ENCODE measurements around the gene PASD1. TPM values are rescaled to one million over a fixed set of nuclear protein-coding genes. Genes with fewer than 3 reads are reported as not detected.
A peak's percentile ranks its signal among the peaks of the same experiment; 100 is the strongest.

PASD1 gene
- total RNA-seq, 1 donor from 2014 or later, result not detected

DNA sequence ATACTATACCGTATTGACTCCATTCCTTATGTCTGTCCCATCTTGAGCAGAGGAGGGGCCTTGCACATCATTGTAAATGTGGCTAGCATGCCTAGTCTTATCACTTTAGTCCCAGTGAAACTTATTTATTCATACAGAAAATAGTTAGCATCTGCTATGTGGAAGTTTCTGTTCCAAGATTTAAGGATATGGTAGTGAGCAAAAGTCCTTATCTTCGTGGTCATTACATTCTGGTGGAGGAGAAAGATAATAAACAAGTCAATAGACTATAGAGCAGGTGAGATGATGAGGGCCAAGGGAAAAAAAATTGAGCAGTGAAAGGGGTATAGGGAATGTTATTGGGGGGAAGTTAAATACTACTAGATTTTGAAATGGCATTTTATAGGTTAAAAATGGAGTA lies 68.3 kb downstream of the PASD1 start:
- no peaks in the 10 kb centered on the region for H3K27me3 Mint-ChIP-seq (ENCODE audit: unreplicated experiment)
- H3K4me1 Mint-ChIP-seq (ENCODE audit: low read depth, unreplicated experiment), result peaks cover 9% of the 10 kb centered on the region
- no peak overlapping the region for H3K27ac Mint-ChIP-seq (ENCODE audit: unreplicated experiment)
- no peaks in the 10 kb centered on the region for H3K36me3 Mint-ChIP-seq (ENCODE audit: unreplicated experiment)
- TF ChIP-seq, protein P1, sequence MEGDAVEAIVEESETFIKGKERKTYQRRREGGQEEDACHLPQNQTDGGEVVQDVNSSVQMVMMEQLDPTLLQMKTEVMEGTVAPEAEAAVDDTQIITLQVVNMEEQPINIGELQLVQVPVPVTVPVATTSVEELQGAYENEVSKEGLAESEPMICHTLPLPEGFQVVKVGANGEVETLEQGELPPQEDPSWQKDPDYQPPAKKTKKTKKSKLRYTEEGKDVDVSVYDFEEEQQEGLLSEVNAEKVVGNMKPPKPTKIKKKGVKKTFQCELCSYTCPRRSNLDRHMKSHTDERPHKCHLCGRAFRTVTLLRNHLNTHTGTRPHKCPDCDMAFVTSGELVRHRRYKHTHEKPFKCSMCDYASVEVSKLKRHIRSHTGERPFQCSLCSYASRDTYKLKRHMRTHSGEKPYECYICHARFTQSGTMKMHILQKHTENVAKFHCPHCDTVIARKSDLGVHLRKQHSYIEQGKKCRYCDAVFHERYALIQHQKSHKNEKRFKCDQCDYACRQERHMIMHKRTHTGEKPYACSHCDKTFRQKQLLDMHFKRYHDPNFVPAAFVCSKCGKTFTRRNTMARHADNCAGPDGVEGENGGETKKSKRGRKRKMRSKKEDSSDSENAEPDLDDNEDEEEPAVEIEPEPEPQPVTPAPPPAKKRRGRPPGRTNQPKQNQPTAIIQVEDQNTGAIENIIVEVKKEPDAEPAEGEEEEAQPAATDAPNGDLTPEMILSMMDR (IDR thresholded peaks at IDR 0.05; ENCODE audit: partially characterized antibody, unreplicated experiment), result no peak
- no peak for DNase-seq
- H3K9me3 Mint-ChIP-seq (ENCODE audit: unreplicated experiment), result no peaks in the 10 kb centered on the region
- H3K4me3 Mint-ChIP-seq (ENCODE audit: unreplicated experiment), result no peak overlapping the region

DNA sequence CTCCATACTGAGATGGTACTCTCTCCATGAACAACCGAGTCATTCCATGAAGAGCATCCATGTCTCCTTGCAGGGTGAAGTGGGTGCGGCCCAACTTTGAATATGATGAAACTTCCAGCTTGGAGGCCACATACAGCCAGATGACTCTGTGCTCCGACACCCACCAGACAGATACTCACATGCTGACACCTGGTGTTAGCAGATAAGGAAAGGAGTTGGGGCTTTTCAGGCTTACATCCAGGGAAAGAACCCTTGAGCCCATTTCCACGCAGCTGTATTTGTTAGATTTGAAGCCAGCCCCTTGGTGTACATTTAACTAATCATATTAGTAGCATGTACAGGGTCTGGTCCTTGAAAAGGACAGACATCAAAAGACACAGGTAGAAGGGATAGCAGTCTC lies 69.7 kb downstream of the PASD1 start:
- H3K9me3 Mint-ChIP-seq (ENCODE audit: unreplicated experiment), result no peaks in the 10 kb centered on the region
- no peak overlapping the region for H3K27ac Mint-ChIP-seq (ENCODE audit: unreplicated experiment)
- no peak for DNase-seq
- H3K36me3 Mint-ChIP-seq (ENCODE audit: unreplicated experiment), result no peaks in the 10 kb centered on the region
- H3K4me3 Mint-ChIP-seq (ENCODE audit: unreplicated experiment), result no peak overlapping the region
- H3K4me1 Mint-ChIP-seq (ENCODE audit: low read depth, unreplicated experiment), result peaks cover 9% of the 10 kb centered on the region
- H3K27me3 Mint-ChIP-seq (ENCODE audit: unreplicated experiment), result no peaks in the 10 kb centered on the region
- TF ChIP-seq, protein P1 (IDR thresholded peaks at IDR 0.05; ENCODE audit: partially characterized antibody, unreplicated experiment), result no peak

DNA sequence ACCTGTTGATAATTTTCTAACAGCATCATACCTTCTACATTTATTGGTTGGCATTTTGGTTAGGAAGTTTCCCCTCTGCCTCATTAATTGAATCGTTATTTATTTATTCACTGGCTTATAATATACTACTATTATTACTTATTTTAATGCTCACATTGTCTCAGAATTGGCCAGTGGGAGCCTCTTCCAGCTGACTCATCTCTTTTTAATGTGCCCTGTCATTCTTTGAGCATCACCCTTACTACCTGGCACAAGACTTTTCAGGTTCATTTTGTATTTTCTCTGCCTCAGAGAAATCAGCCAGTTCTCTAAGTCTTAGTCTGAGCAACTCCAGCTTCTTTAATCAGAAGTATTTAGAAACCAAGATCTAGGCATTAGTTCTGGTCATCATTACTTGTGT lies 71.5 kb downstream of the PASD1 start:
- Mint-ChIP-seq H3K4me1 (ENCODE audit: low read depth, unreplicated experiment) (peaks cover 9% of the 10 kb centered on the region), H3K27me3 (ENCODE audit: unreplicated experiment) (no peaks in the 10 kb centered on the region), H3K4me3 (ENCODE audit: unreplicated experiment) (no peak overlapping the region), H3K36me3 (ENCODE audit: unreplicated experiment) (no peaks in the 10 kb centered on the region), H3K27ac (ENCODE audit: unreplicated experiment) (no peak overlapping the region), H3K9me3 (ENCODE audit: unreplicated experiment) (no peaks in the 10 kb centered on the region)
- no peak for DNase-seq
- TF ChIP-seq, protein P1 (IDR thresholded peaks at IDR 0.05; ENCODE audit: partially characterized antibody, unreplicated experiment), result no peak

DNA sequence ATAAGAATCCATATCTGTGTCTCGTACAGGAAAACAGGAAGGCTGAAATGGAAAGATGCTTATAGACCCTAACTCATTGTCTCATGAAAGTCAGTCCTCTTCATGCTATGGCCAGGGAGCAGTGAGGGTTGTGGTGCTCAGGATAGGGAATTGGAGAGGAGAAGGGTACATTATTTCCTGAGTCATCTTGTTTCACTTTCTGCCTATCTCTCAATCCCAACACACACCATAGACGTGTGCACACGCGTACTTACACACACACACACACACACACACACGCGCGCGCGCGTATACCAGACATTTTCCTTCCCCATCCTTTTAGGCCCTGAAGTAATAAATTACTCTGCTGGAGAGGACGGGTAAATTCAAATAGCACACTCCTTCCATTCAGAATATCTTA lies 78.1 kb downstream of the PASD1 start:
- no peak overlapping the region for H3K4me3 Mint-ChIP-seq (ENCODE audit: unreplicated experiment)
- no peaks in the 10 kb centered on the region for H3K4me1 Mint-ChIP-seq (ENCODE audit: low read depth, unreplicated experiment)
- no peaks in the 10 kb centered on the region for H3K27me3 Mint-ChIP-seq (ENCODE audit: unreplicated experiment)
- no peaks in the 10 kb centered on the region for H3K9me3 Mint-ChIP-seq (ENCODE audit: unreplicated experiment)
- H3K27ac Mint-ChIP-seq (ENCODE audit: unreplicated experiment), result no peak overlapping the region
- TF ChIP-seq, protein P1 (IDR thresholded peaks at IDR 0.05; ENCODE audit: partially characterized antibody, unreplicated experiment), result no peak
- no peaks in the 10 kb centered on the region for H3K36me3 Mint-ChIP-seq (ENCODE audit: unreplicated experiment)
- DNase-seq, result no peak

DNA sequence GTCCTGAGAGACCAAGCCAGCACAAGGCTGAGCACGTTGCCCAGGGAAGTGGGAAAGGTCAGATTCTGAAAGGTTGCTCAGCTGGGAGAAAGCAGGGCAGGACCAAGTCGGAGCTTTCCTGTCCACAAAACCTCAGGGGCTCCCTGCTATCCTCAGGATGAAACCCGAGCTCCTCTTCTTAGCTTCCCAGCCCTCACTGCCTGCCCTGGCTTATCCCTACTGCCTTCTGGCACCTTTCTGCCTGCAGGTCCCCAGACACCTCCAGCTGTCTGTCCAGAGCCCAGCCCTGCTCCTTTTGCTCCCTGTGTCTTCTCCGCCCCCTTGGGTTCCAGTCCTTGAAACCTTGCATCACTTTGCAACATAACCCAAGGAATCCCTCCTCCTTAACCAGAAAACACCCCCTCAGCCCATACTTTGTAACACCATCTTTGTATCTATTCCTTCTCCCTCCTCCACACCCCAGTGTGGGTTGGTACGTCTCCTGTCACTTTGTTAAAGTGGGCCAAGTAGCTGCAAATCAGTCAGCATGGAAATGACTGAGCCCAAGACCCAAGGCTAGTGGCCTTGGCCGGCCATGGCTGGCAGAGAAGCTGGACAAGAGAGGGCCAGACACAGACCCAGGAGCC lies 111.8 kb downstream of the PASD1 start:
- DNase-seq, result peak; percentile 16
- Mint-ChIP-seq H3K36me3 (ENCODE audit: unreplicated experiment) (no peaks in the 10 kb centered on the region), H3K27ac (ENCODE audit: unreplicated experiment) (no peak overlapping the region), H3K9me3 (ENCODE audit: unreplicated experiment) (no peaks in the 10 kb centered on the region), H3K4me1 (ENCODE audit: low read depth, unreplicated experiment) (peaks cover 8% of the 10 kb centered on the region), H3K27me3 (ENCODE audit: unreplicated experiment) (peaks cover 2% of the 10 kb centered on the region), H3K4me3 (ENCODE audit: unreplicated experiment) (peak overlapping the region; percentile 5)
- TF ChIP-seq, protein P1 (IDR thresholded peaks at IDR 0.05; ENCODE audit: partially characterized antibody, unreplicated experiment), result no peak

All from glutamatergic neuron (in vitro differentiated cells).